NCI-H2196 (cell line): ENCODE data around the gene PPP1R27.

Experiments
- DNase-seq: peaks from one replicate; lab custom pipeline; 2025; ENCODE audit not compliant: unreplicated experiment; lab: John Stamatoyannopoulos, UW

PPP1R27 gene

GRCh38 chr17:81863123-81863675 lies 28.3 kb upstream of the PPP1R27 start:
- no peak for DNase-seq

- peak; percentile 100 for DNase-seq
These were observed 26.1 kb upstream of the PPP1R27 start for GRCh38 chr17:81860756-81861568.

GRCh38 chr17:81859906-81860755 lies 25.3 kb upstream of the PPP1R27 start, which contains the start of gene P4HB:
Gene P4HB, minus strand, starts transcription at chr17:81860535. Its CDS starts 64 bp downstream, at chr17:81860471.
- DNase-seq, result no peak

- DNase-seq, result no peak
These were observed 24.4 kb upstream of the PPP1R27 start for GRCh38 chr17:81858967-81859905.

GRCh38 chr17:81858170-81858966 lies 23.5 kb upstream of the PPP1R27 start:
- no peak for DNase-seq

GRCh38 chr17:81854974-81855774 lies 20.3 kb upstream of the PPP1R27 start:
- DNase-seq, result peak; percentile 73

- no peak for DNase-seq
These were observed 17.4 kb upstream of the PPP1R27 start for GRCh38 chr17:81852237-81852636.

- no peak for DNase-seq
These were observed 16.6 kb upstream of the PPP1R27 start for GRCh38 chr17:81851423-81851822.

- no peak for DNase-seq
These were observed 14.6 kb upstream of the PPP1R27 start for GRCh38 chr17:81849457-81849856.

- DNase-seq, result no peak
These were observed 12.2 kb upstream of the PPP1R27 start for GRCh38 chr17:81846743-81847689.

- DNase-seq, result no peak
These were observed 11.3 kb upstream of the PPP1R27 start for GRCh38 chr17:81845881-81846742.

- no peak for DNase-seq
These were observed 10.5 kb upstream of the PPP1R27 start for GRCh38 chr17:81845361-81845760.

GRCh38 chr17:81844887-81845286 lies 10.0 kb upstream of the PPP1R27 start:
- no peak for DNase-seq

GRCh38 chr17:81844327-81844851 lies 9.5 kb upstream of the PPP1R27 start:
- no peak for DNase-seq

GRCh38 chr17:81843713-81844326 lies 9.0 kb upstream of the PPP1R27 start:
- DNase-seq, result no peak
